Natural killer cell (primary cell): ENCODE data around the gene NGEF. TPM values are rescaled to one million over a fixed set of nuclear protein-coding genes. Genes with fewer than 3 reads are reported as not detected.
A peak's percentile ranks its signal among the peaks of the same experiment; 100 is the strongest.

Experiments
- ATAC-seq, 3 donors: fragments of 150-1000 bp in 2 of 3; fragments of 200-7000 bp in 1 of 3; cut with Tn5 transposase; 1 replicate in 1 of 3; 2 replicates in 2 of 3; pipeline ENCODE4 v1.10.0; 2021; ENCODE audit warnings: mild to moderate bottlenecking in 2 of 3, moderate library complexity in 2 of 3
- DNase-seq, 2 donors: peaks; one replicate each; pipeline versions ENCODE4 v3.0.0 to v3.0.0-alpha.2; 2013 to 2021; ENCODE audit warnings: mixed read lengths in 1 of 2
- H3K27ac ChIP-seq: one replicate; pipeline ENCODE4 v1.5.1; 2013; ENCODE audit warnings: mild to moderate bottlenecking, low read length
- H3K27me3 ChIP-seq: one replicate; pipeline ENCODE4 v1.6.1; 2013; ENCODE audit warnings: low read length; ENCODE audit not compliant: control insufficient read depth, insufficient read depth
- H3K36me3 ChIP-seq: one replicate; pipeline ENCODE4 v1.6.1; 2013; ENCODE audit warnings: low read length; ENCODE audit not compliant: control insufficient read depth, insufficient read depth
- H3K4me1 ChIP-seq: one replicate; pipeline ENCODE4 v1.6.1; 2013; ENCODE audit warnings: low read length; ENCODE audit not compliant: control insufficient read depth, insufficient read depth
- H3K4me3 ChIP-seq: one replicate; pipeline ENCODE4 v1.5.1; 2013; ENCODE audit warnings: low read length
- H3K9me3 ChIP-seq: one replicate; pipeline ENCODE4 v1.6.1; 2013; ENCODE audit warnings: low read length; ENCODE audit not compliant: control insufficient read depth, insufficient read depth
- H3K27ac Mint-ChIP-seq, 2 donors: one replicate each; pipeline ENCODE4 v1.8.0; 2022; ENCODE audit warnings: mild to moderate bottlenecking in 2 of 2, mixed read lengths in 2 of 2, moderate library complexity in 1 of 2
- H3K27me3 Mint-ChIP-seq, 2 donors: one replicate each; pipeline ENCODE4 v1.8.0; 2022; ENCODE audit warnings: low read depth in 2 of 2, mixed read lengths in 2 of 2
- H3K36me3 Mint-ChIP-seq: one replicate; pipeline ENCODE4 v1.8.0; 2022; ENCODE audit warnings: mixed read lengths
- H3K4me1 Mint-ChIP-seq, 2 donors: one replicate each; pipeline ENCODE4 v1.8.0; 2022; ENCODE audit warnings: mixed read lengths in 2 of 2
- H3K4me3 Mint-ChIP-seq: one replicate; pipeline ENCODE4 v1.8.0; 2022; ENCODE audit warnings: mild to moderate bottlenecking, moderate library complexity, mixed read lengths
- H3K9me3 Mint-ChIP-seq, 2 donors: one replicate each; pipeline ENCODE4 v1.8.0; 2022; ENCODE audit warnings: mixed read lengths in 2 of 2
- CTCF ChIP-seq: fragments of 200-600 bp; IDR thresholded peaks from one replicate; pipeline ENCODE4 v1.8.0; 2022; ENCODE audit warnings: antibody characterized with exemption
- WGBS: methylation state at CpG from one replicate; pipeline ENCODE4 v1.1.7; 2013; ENCODE audit warnings: missing lambda C conversion rate; ENCODE audit not compliant: insufficient coverage; 5-methylcytosine and 5-hydroxymethylcytosine counted together
- intact Hi-C: fragments of 100-400 bp; cut with micrococcal nuclease; formaldehyde crosslinking; loops from one replicate; pipeline ENCODE4 v1.14.2; 2022
- total RNA-seq, 4 donors: library from RNA; stranded (reverse); fragments of 120-200 nt in 1 of 4; gene quantifications; one replicate each; pipeline versions ENCODE4 v1.2.3 to v1.2.4, GENCODE V29; 2013 to 2022

The NGEF gene
- total RNA-seq, 3 donors from 2014 or later (not counting 1 experiment from before 2014, with no cell fraction given) = not detected

GRCh38 chr2:232925821-232926156 lies 87.3 kb downstream of the NGEF start:
- Histone ChIP-seq H3K27ac (no peak overlapping the region), H3K4me3 (no peak overlapping the region), H3K9me3 (no peaks in the 10 kb centered on the region), H3K36me3 (no peaks in the 10 kb centered on the region), H3K27me3 (peaks cover 16% of the 10 kb centered on the region), H3K4me1 (peaks cover 10% of the 10 kb centered on the region)
- DNase-seq = no peak
- Mint-ChIP-seq H3K27me3 (peaks cover 35 to 40% of the 10 kb centered on the region in 2 donors), H3K4me1 (peaks cover 0 to 9% of the 10 kb centered on the region in 2 donors), H3K9me3 (no peaks in the 10 kb centered on the region), H3K36me3 (no peaks in the 10 kb centered on the region), H3K4me3 (no peak overlapping the region), H3K27ac (no peak overlapping the region)
- WGBS = 36% methylated on average over 10 of the region's 11 CpGs
- no peak for TF ChIP-seq CTCF
- ATAC-seq = no peak
- intact Hi-C loops = no loop called here

DNA sequence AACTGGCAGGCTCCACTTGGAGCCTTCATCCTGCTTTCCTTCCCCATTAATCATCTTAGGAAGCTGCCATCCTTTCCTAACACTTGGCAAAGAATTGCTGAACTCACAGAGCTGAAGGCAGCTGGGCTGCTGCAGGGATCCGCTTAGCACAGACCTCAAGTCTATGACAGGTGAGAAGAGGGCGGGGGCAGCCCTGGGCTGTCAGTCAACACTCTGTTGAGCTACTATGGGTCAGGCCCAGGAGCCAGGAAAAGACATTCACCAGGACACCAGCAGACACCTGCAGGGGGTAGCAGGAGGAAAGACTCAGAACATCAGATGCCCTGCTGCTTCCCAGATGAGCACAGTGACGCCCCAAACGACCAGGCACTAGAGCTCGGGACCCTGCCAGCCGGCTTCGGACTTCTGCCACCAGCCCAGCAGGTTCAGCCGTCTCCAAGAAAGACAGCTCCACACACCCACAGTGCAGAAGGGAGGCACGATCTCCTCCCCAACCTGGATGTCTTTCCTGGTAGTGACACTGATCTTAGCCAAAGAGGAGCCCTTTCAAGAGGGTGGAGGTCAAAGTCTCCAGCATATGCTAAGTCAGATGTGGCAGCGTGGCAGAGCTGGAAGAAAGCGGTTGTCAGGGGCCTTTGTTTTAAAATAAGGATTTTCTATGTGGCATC lies 87.8 kb downstream of the NGEF start:
- H3K27me3 Mint-ChIP-seq = peaks cover 35 to 44% of the 10 kb centered on the region in 2 donors
- Histone ChIP-seq H3K4me1 (peaks cover 10% of the 10 kb centered on the region), H3K36me3 (no peaks in the 10 kb centered on the region), H3K27ac (no peak overlapping the region), H3K27me3 (peaks cover 16% of the 10 kb centered on the region), H3K9me3 (no peaks in the 10 kb centered on the region), H3K4me3 (no peak overlapping the region)
- no peak overlapping the region for H3K27ac Mint-ChIP-seq
- H3K36me3 Mint-ChIP-seq = no peaks in the 10 kb centered on the region
- H3K9me3 Mint-ChIP-seq = no peaks in the 10 kb centered on the region
- peaks cover 0 to 9% of the 10 kb centered on the region in 2 donors for H3K4me1 Mint-ChIP-seq
- no peak for ATAC-seq
- intact Hi-C loops = no loop called here
- 41% methylated on average over 9 of the region's 11 CpGs for WGBS
- no peak for TF ChIP-seq CTCF
- H3K4me3 Mint-ChIP-seq = peak overlapping the region; percentile 13
- DNase-seq = no peak

GRCh38 chr2:232924433-232924832 lies 88.6 kb downstream of the NGEF start:
- no peak overlapping the region for H3K4me3 ChIP-seq
- H3K27me3 Mint-ChIP-seq = peaks cover 30 to 41% of the 10 kb centered on the region in 2 donors
- peaks cover 16% of the 10 kb centered on the region for H3K27me3 ChIP-seq
- no peaks in the 10 kb centered on the region for H3K36me3 Mint-ChIP-seq
- H3K36me3 ChIP-seq = no peaks in the 10 kb centered on the region
- no peak overlapping the region for H3K27ac Mint-ChIP-seq
- DNase-seq (no peak), ATAC-seq (no peak)
- H3K9me3 Mint-ChIP-seq = no peaks in the 10 kb centered on the region
- no peak for TF ChIP-seq CTCF
- no peaks in the 10 kb centered on the region for H3K9me3 ChIP-seq
- peaks cover 0 to 9% of the 10 kb centered on the region in 2 donors for H3K4me1 Mint-ChIP-seq
- intact Hi-C loops = no loop called here
- H3K4me1 ChIP-seq = peaks cover 10% of the 10 kb centered on the region
- H3K27ac ChIP-seq = no peak overlapping the region
- no peak overlapping the region for H3K4me3 Mint-ChIP-seq

DNA sequence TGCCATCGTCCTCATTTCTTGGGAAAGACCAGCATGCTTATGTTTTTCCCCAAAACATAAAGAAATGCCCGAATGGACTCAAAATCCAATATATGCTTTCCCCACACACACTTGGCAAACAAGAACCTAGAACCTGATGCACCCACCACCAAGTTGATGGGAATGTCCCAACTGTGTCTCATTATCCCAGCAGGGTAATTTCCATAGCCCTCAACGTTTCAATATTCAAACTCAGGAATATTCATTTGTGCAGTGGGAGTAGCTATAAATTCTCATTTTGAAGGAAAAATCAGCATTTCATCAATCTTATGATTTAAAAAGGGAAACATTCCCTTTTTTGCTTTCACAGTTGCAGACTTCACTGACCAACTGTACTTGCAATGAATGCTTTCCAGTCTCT lies 92.3 kb downstream of the NGEF start:
- Mint-ChIP-seq H3K36me3 (no peaks in the 10 kb centered on the region), H3K27ac (no peak overlapping the region), H3K4me1 (no peaks in the 10 kb centered on the region), H3K9me3 (no peaks in the 10 kb centered on the region), H3K4me3 (no peak overlapping the region), H3K27me3 (peaks cover 23 to 42% of the 10 kb centered on the region in 2 donors)
- no peaks in the 10 kb centered on the region for H3K36me3 ChIP-seq
- ATAC-seq (no peak), DNase-seq (no peak)
- H3K27ac ChIP-seq = no peak overlapping the region
- no peaks in the 10 kb centered on the region for H3K27me3 ChIP-seq
- no peaks in the 10 kb centered on the region for H3K4me1 ChIP-seq
- no peak overlapping the region for H3K4me3 ChIP-seq
- WGBS = 83% methylated on average over 2 of the region's 3 CpGs
- no peaks in the 10 kb centered on the region for H3K9me3 ChIP-seq
- intact Hi-C loops = no loop called here
- no peak for TF ChIP-seq CTCF
